Type B pancreatic cell (in vitro differentiated cells): Measurements from ENCODE around the gene CACNA1D. TPM values are rescaled to one million over a fixed set of nuclear protein-coding genes. Genes with fewer than 3 reads are reported as not detected.

ENCODE experiments used
- DNase-seq: peaks from one replicate; pipeline ENCODE4 v3.0.0; 2021; ENCODE audit warnings: mixed read lengths; ENCODE audit not compliant: unreplicated experiment; ENCODE audit errors: extremely low spot score
- H3K27ac Mint-ChIP-seq: 2 replicates; pipeline ENCODE4 v1.8.0; 2021; ENCODE audit warnings: mild to moderate bottlenecking, mixed read lengths
- H3K27me3 Mint-ChIP-seq: 2 replicates; pipeline ENCODE4 v1.8.0; 2021; ENCODE audit warnings: mixed read lengths
- H3K36me3 Mint-ChIP-seq: 2 replicates; pipeline ENCODE4 v1.8.0; 2021; ENCODE audit warnings: mixed read lengths
- H3K4me1 Mint-ChIP-seq: one replicate; pipeline ENCODE4 v1.8.0; 2021; ENCODE audit warnings: mixed read lengths; ENCODE audit not compliant: unreplicated experiment
- H3K4me3 Mint-ChIP-seq: 2 replicates; pipeline ENCODE4 v1.8.0; 2021; ENCODE audit warnings: mild to moderate bottlenecking, mixed read lengths
- H3K9me3 Mint-ChIP-seq: 2 replicates; pipeline ENCODE4 v1.8.0; 2021; ENCODE audit warnings: mixed read lengths
- CTCF ChIP-seq: fragments of 200-600 bp; sonication (generic); conservative IDR thresholded peaks from 2 replicates; pipeline ENCODE4 v1.5.0; 2021; ENCODE audit warnings: antibody characterized with exemption, mild to moderate bottlenecking
- total RNA-seq: library from RNA; stranded (reverse); gene quantifications from 2 replicates; pipeline ENCODE4 v1.2.1, GENCODE V29; 2021; ENCODE audit warnings: low replicate concordance

Gene CACNA1D
- total RNA-seq, 1 donor from 2014 or later: 17.4 TPM

- H3K4me1 Mint-ChIP-seq: peaks cover 32% of the 10 kb centered on the region
Observed at GRCh38 chr3:53806182-53807116, 312.0 kb downstream of the CACNA1D start.

GRCh38 chr3:53807117-53807810 is 312.9 kb downstream of the CACNA1D start:
- TF ChIP-seq CTCF: no peak
- Mint-ChIP-seq H3K9me3 (no peaks in the 10 kb centered on the region), H3K27ac (peak overlapping the region; percentile 67), H3K36me3 (no peaks in the 10 kb centered on the region), H3K27me3 (no peaks in the 10 kb centered on the region), H3K4me3 (no peak overlapping the region), H3K4me1 (peaks cover 32% of the 10 kb centered on the region)
- DNase-seq: peak; percentile 64

More at GRCh38 chr3:53806182-53807116, 312.0 kb downstream of the CACNA1D start:
- Mint-ChIP-seq H3K27ac (peak overlapping the region; percentile 67), H3K4me3 (no peak overlapping the region), H3K27me3 (no peaks in the 10 kb centered on the region), H3K9me3 (no peaks in the 10 kb centered on the region), H3K36me3 (no peaks in the 10 kb centered on the region)
- DNase-seq: peak; percentile 54
- TF ChIP-seq CTCF: no peak

- peak; percentile 39 for DNase-seq
- Mint-ChIP-seq H3K9me3 (no peaks in the 10 kb centered on the region), H3K27me3 (no peaks in the 10 kb centered on the region), H3K27ac (no peak overlapping the region), H3K4me1 (peaks cover 31% of the 10 kb centered on the region), H3K36me3 (no peaks in the 10 kb centered on the region), H3K4me3 (no peak overlapping the region)
- TF ChIP-seq CTCF: no peak
Observed at GRCh38 chr3:53808496-53808895, 314.1 kb downstream of the CACNA1D start.

- Mint-ChIP-seq H3K4me1 (peaks cover 23% of the 10 kb centered on the region), H3K4me3 (no peak overlapping the region), H3K36me3 (no peaks in the 10 kb centered on the region), H3K27ac (no peak overlapping the region), H3K27me3 (no peaks in the 10 kb centered on the region), H3K9me3 (no peaks in the 10 kb centered on the region)
- TF ChIP-seq CTCF: no peak
- peak; percentile 50 for DNase-seq
Observed at GRCh38 chr3:53809267-53809666, 314.9 kb downstream of the CACNA1D start.

GRCh38 chr3:53809764-53810400 is 315.5 kb downstream of the CACNA1D start:
- H3K4me3 Mint-ChIP-seq: no peak overlapping the region
- no peaks in the 10 kb centered on the region for H3K36me3 Mint-ChIP-seq
- no peaks in the 10 kb centered on the region for H3K27me3 Mint-ChIP-seq
- H3K27ac Mint-ChIP-seq: no peak overlapping the region
- TF ChIP-seq CTCF: no peak
- peaks cover 17% of the 10 kb centered on the region for H3K4me1 Mint-ChIP-seq
- peak; percentile 59 for DNase-seq
- no peaks in the 10 kb centered on the region for H3K9me3 Mint-ChIP-seq
